NCI-H69 (cell line): ENCODE measurements around the gene CDH4.

ENCODE experiments used
- DNase-seq: peaks from one replicate; lab custom pipeline; 2025; lab: John Stamatoyannopoulos, UW

The CDH4 gene

GRCh38 chr20:61631751-61632150 is 379.7 kb downstream of the CDH4 start:
- no peak for DNase-seq

GRCh38 chr20:61633004-61633403 is 380.9 kb downstream of the CDH4 start:
- DNase-seq, result no peak

- DNase-seq, result no peak
Measured at GRCh38 chr20:61634376-61635145, 382.5 kb downstream of the CDH4 start.

- DNase-seq, result no peak
Measured at GRCh38 chr20:61635721-61636455, 383.8 kb downstream of the CDH4 start.

- no peak for DNase-seq
Measured at GRCh38 chr20:61636531-61637116, 384.6 kb downstream of the CDH4 start.

GRCh38 chr20:61638802-61639585 is 386.9 kb downstream of the CDH4 start:
- no peak for DNase-seq

GRCh38 chr20:61640131-61640870 is 388.2 kb downstream of the CDH4 start:
- no peak for DNase-seq

GRCh38 chr20:61640871-61641245 is 388.8 kb downstream of the CDH4 start:
- no peak for DNase-seq

- no peak for DNase-seq
Measured at GRCh38 chr20:61643656-61644377, 391.8 kb downstream of the CDH4 start.

GRCh38 chr20:61644378-61645076 is 392.5 kb downstream of the CDH4 start:
- DNase-seq, result no peak

- no peak for DNase-seq
Measured at GRCh38 chr20:61645732-61646131, 393.7 kb downstream of the CDH4 start.

GRCh38 chr20:61646453-61646852 is 394.4 kb downstream of the CDH4 start:
- DNase-seq, result no peak

GRCh38 chr20:61646986-61647385 is 394.9 kb downstream of the CDH4 start:
- DNase-seq, result no peak

GRCh38 chr20:61647702-61648101 is 395.6 kb downstream of the CDH4 start:
- no peak for DNase-seq

- no peak for DNase-seq
Measured at GRCh38 chr20:61649105-61649859, 397.2 kb downstream of the CDH4 start.

- DNase-seq, result no peak
Measured at GRCh38 chr20:61649860-61650162, 397.8 kb downstream of the CDH4 start.

- no peak for DNase-seq
Measured at GRCh38 chr20:61650912-61651733, 399.1 kb downstream of the CDH4 start.

GRCh38 chr20:61652146-61652545 is 400.1 kb downstream of the CDH4 start:
- DNase-seq, result no peak

GRCh38 chr20:61654726-61655125 is 402.7 kb downstream of the CDH4 start:
- DNase-seq, result no peak
